ENCODE measurements around the gene ARSB. TPM values are rescaled to one million over a fixed set of nuclear protein-coding genes. Genes with fewer than 3 reads are reported as not detected.

ARSB gene
- total RNA-seq, 1 donor from 2014 or later: 19.3 TPM

DNA sequence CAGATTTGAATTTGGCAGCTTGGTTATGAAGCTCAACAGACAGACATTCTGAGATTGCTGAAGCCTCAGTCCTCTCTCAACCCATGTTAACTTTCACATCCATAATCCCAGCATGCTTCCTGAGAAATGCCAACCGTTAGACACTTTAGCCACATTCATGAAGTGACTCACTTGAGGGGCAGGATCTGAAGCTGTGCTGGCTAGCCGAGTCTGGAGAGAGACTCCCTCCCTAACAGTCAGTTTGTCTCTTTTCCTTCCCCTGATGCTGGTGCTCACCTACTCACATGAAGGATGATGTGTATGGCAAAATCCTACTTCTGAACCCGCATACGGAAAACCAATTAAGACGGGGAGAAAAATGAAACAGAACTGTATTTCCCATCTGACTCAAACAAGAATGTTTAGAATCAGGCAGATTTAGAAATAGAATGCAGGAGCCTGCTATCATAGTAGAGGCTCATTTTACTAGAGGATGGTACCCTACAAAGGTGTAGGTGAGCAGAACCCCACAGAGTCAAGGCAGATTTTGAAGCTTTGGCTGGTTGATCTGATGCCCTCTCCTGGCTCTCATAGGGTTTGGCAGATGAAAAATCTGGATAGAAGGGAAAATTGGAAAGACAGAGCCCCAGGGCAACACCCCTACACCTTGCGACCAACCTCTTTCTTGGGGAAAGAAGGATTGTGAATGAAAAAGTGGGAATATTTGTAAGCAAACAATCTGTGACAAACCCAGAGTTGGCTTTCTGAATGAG is 185.7 kb downstream of the ARSB start:
- H3K9me3 Mint-ChIP-seq (ENCODE audit: unreplicated experiment): no peaks in the 10 kb centered on the region
- H3K4me1 Mint-ChIP-seq (ENCODE audit: unreplicated experiment): peaks cover 6% of the 10 kb centered on the region
- DNase-seq (ENCODE audit: low spot score): no peak
- TF ChIP-seq, protein P1, sequence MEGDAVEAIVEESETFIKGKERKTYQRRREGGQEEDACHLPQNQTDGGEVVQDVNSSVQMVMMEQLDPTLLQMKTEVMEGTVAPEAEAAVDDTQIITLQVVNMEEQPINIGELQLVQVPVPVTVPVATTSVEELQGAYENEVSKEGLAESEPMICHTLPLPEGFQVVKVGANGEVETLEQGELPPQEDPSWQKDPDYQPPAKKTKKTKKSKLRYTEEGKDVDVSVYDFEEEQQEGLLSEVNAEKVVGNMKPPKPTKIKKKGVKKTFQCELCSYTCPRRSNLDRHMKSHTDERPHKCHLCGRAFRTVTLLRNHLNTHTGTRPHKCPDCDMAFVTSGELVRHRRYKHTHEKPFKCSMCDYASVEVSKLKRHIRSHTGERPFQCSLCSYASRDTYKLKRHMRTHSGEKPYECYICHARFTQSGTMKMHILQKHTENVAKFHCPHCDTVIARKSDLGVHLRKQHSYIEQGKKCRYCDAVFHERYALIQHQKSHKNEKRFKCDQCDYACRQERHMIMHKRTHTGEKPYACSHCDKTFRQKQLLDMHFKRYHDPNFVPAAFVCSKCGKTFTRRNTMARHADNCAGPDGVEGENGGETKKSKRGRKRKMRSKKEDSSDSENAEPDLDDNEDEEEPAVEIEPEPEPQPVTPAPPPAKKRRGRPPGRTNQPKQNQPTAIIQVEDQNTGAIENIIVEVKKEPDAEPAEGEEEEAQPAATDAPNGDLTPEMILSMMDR (IDR thresholded peaks at IDR 0.05; ENCODE audit: unreplicated experiment): no peak
- H3K4me3 Mint-ChIP-seq (ENCODE audit: unreplicated experiment): no peak overlapping the region
- no peak overlapping the region for H3K27ac Mint-ChIP-seq (ENCODE audit: unreplicated experiment)
- H3K27me3 Mint-ChIP-seq (ENCODE audit: unreplicated experiment): no peaks in the 10 kb centered on the region
- no peaks in the 10 kb centered on the region for H3K36me3 Mint-ChIP-seq (ENCODE audit: low read depth, unreplicated experiment)

DNA sequence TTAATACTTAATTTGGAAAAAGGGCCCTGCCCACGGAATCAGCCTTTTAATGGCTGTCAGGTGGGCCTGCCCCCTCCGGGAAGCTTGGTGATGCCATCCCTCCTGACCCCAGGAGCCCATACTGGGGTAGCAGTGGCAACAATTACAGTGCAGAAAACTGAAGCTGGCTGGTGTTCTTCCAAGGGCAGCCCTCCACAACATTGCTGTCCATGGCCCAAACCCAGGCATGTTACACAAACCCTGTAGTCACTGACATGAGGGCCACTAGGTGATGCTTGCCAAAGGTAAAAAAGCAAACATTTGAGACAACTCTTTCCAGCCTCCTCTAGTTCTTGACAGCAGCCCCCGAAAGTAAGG is 186.5 kb downstream of the ARSB start:
- peaks cover 11% of the 10 kb centered on the region for H3K4me1 Mint-ChIP-seq (ENCODE audit: unreplicated experiment)
- no peaks in the 10 kb centered on the region for H3K27me3 Mint-ChIP-seq (ENCODE audit: unreplicated experiment)
- no peaks in the 10 kb centered on the region for H3K36me3 Mint-ChIP-seq (ENCODE audit: low read depth, unreplicated experiment)
- no peak overlapping the region for H3K4me3 Mint-ChIP-seq (ENCODE audit: unreplicated experiment)
- TF ChIP-seq, protein P1 (IDR thresholded peaks at IDR 0.05; ENCODE audit: unreplicated experiment): no peak
- no peaks in the 10 kb centered on the region for H3K9me3 Mint-ChIP-seq (ENCODE audit: unreplicated experiment)
- no peak overlapping the region for H3K27ac Mint-ChIP-seq (ENCODE audit: unreplicated experiment)
- no peak for DNase-seq (ENCODE audit: low spot score)

DNA sequence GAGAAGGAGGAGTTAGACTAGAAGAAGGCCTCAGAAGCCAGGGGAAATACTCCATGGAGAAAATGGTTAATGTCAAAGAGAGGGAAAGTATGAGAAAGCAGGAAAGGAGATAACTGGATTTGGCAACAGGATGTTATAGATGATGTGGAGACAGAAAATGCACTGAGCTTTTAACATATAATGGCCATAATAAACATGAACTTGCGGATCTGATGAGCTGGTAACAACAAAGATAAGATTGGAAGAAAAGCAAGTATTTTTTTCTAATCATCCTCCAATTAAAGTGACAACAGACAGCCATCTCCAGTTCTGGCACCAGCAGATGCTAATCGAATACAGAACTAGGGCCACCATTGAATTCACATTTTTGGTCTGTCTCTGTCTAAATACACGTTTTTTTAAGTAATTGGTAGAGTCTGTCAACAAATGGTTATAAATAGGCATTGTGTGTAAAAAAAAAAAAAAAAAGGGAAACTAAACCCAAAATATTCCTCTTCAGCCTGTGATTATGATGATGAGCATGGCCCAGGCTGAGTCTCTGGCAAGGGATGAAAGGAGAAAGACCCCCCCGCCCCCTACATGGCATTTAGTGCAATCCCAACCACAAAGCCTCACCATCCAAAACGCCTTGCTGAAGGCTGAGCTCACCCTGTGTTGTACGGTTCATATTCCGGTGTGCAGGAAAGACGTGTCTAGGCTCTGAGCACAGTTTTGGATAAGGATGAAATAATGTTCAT is 187.0 kb downstream of the ARSB start:
- Mint-ChIP-seq H3K36me3 (ENCODE audit: low read depth, unreplicated experiment) (no peaks in the 10 kb centered on the region), H3K4me1 (ENCODE audit: unreplicated experiment) (peaks cover 11% of the 10 kb centered on the region), H3K27me3 (ENCODE audit: unreplicated experiment) (no peaks in the 10 kb centered on the region), H3K9me3 (ENCODE audit: unreplicated experiment) (no peaks in the 10 kb centered on the region), H3K4me3 (ENCODE audit: unreplicated experiment) (no peak overlapping the region), H3K27ac (ENCODE audit: unreplicated experiment) (no peak overlapping the region)
- TF ChIP-seq, protein P1 (IDR thresholded peaks at IDR 0.05; ENCODE audit: unreplicated experiment): no peak
- DNase-seq (ENCODE audit: low spot score): no peak

DNA sequence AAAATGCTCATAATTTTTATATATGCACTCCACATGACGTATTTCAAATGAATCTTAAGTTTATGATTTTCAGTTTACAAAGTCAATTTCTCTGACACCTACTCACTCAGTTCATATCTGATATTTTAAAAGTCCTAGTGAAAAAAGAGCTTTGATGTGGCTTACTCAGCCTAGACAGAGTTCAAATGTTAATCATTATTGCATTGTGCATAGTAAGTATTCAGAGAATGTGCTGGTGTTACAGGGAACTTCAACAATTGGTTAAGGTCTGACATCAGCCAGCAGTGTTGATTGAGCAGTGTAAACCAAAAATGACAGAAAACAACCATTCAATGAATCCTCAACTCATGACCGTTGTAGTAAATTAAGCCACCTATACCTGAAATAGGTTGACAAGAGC is 189.4 kb downstream of the ARSB start:
- H3K27ac Mint-ChIP-seq (ENCODE audit: unreplicated experiment): no peak overlapping the region
- TF ChIP-seq, protein P1 (IDR thresholded peaks at IDR 0.05; ENCODE audit: unreplicated experiment): no peak
- no peaks in the 10 kb centered on the region for H3K27me3 Mint-ChIP-seq (ENCODE audit: unreplicated experiment)
- no peak for DNase-seq (ENCODE audit: low spot score)
- no peaks in the 10 kb centered on the region for H3K36me3 Mint-ChIP-seq (ENCODE audit: low read depth, unreplicated experiment)
- H3K4me3 Mint-ChIP-seq (ENCODE audit: unreplicated experiment): no peak overlapping the region
- no peaks in the 10 kb centered on the region for H3K9me3 Mint-ChIP-seq (ENCODE audit: unreplicated experiment)
- H3K4me1 Mint-ChIP-seq (ENCODE audit: unreplicated experiment): peaks cover 11% of the 10 kb centered on the region

DNA sequence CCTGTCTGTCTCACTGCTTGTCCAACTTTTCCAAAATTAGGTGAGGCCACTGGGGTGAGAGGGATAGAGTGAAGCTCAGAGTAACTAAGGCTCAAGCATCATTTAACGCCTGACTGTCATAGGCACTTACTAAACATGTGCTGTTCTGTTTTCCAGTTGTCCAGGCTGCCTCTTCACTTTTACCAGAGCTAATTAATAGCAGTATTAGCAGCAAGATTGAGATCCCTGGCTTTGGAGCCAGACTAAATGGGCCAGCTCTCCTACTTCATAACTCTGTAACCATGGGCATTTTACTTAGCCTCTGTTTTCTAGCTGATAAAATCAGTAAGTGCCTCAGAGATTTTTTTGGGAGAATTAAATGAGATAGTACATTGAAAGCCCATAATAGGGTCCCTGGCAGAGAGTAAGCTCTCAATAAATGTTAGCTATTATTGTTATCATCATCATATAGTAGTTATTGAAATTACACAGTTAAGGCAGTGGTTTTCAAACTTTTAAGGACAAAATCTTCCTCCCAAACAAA is 190.4 kb downstream of the ARSB start:
- H3K4me3 Mint-ChIP-seq (ENCODE audit: unreplicated experiment): no peak overlapping the region
- H3K36me3 Mint-ChIP-seq (ENCODE audit: low read depth, unreplicated experiment): no peaks in the 10 kb centered on the region
- H3K27me3 Mint-ChIP-seq (ENCODE audit: unreplicated experiment): no peaks in the 10 kb centered on the region
- H3K4me1 Mint-ChIP-seq (ENCODE audit: unreplicated experiment): peaks cover 11% of the 10 kb centered on the region
- DNase-seq (ENCODE audit: low spot score): no peak
- no peaks in the 10 kb centered on the region for H3K9me3 Mint-ChIP-seq (ENCODE audit: unreplicated experiment)
- no peak overlapping the region for H3K27ac Mint-ChIP-seq (ENCODE audit: unreplicated experiment)
- TF ChIP-seq, protein P1 (IDR thresholded peaks at IDR 0.05; ENCODE audit: unreplicated experiment): no peak
